Hepatocyte (in vitro differentiated cells): Measurements from ENCODE around the gene SH3BP4.

ENCODE experiments used
- EZH2 ChIP-seq: fragments of 200-600 bp; sonication (generic); IDR thresholded peaks from 2 replicates; pipeline ENCODE4 v1.6.1; 2016; ENCODE audit warnings: antibody characterized with exemption, mild to moderate bottlenecking, borderline replicate concordance
- EZH2phosphoT487 ChIP-seq: fragments of 200-600 bp; sonication (generic); IDR thresholded peaks from one replicate; pipeline ENCODE4 v1.6.1; 2018; ENCODE audit warnings: antibody characterized with exemption, mild to moderate bottlenecking, low read depth, moderate library complexity; ENCODE audit not compliant: unreplicated experiment, severe bottlenecking
- TF ChIP-seq, protein P1 (sequence below): fragments of 200-600 bp; sonication (generic); IDR thresholded peaks from 2 replicates; pipeline ENCODE4 v1.5.1; 2016; ENCODE audit warnings: antibody characterized with exemption, mild to moderate bottlenecking; ENCODE audit not compliant: poor library complexity

DNA sequence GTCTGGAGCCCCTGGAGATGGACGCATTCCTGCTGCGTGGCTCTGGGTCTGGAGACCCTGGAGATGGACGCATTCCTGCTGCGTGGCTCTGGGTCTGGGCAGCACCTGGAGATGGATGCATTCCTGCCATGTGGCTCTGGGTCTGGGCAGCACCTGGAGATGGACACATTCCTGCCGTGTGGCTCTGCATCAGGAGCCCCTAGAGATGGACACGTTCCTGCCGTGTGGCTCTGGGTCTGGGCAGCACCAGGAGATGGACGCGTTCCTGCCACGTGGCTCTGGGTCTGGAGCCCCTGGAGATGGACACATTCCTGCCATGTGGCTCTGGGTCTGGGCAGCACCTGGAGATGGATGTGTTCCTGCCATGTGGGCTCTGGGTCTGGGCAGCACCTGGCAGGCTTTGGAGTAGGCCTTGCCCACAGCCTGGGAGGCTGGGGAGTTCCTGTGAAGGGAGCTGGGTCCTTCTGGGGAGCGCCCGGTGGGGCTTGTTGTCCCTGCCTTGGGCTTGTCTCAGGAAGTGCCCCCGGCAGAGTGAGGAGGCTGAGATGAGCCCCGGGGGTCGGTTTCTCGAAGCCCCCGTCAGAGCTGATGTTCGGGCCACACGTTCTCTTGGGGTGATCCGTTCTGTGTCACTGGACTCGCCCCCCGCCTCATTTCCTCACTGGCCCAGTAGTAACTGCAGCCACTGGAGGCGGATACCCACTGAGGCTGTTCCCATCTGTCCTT, 41.0 kb downstream of the SH3BP4 start:
- TF ChIP-seq, protein P1, sequence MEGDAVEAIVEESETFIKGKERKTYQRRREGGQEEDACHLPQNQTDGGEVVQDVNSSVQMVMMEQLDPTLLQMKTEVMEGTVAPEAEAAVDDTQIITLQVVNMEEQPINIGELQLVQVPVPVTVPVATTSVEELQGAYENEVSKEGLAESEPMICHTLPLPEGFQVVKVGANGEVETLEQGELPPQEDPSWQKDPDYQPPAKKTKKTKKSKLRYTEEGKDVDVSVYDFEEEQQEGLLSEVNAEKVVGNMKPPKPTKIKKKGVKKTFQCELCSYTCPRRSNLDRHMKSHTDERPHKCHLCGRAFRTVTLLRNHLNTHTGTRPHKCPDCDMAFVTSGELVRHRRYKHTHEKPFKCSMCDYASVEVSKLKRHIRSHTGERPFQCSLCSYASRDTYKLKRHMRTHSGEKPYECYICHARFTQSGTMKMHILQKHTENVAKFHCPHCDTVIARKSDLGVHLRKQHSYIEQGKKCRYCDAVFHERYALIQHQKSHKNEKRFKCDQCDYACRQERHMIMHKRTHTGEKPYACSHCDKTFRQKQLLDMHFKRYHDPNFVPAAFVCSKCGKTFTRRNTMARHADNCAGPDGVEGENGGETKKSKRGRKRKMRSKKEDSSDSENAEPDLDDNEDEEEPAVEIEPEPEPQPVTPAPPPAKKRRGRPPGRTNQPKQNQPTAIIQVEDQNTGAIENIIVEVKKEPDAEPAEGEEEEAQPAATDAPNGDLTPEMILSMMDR, result no peak
- TF ChIP-seq EZH2, result no peak
- no peak for TF ChIP-seq EZH2phosphoT487
